Measurements from ENCODE around the gene CINP.
A peak's percentile ranks its signal among the peaks of the same experiment; 100 is the strongest.

The CINP gene

GRCh38 chr14:102323102-102323501 is 39.6 kb downstream of the CINP start:
- peak; percentile 84 for DNase-seq (ENCODE audit: low read depth)
- TF ChIP-seq, protein P1, sequence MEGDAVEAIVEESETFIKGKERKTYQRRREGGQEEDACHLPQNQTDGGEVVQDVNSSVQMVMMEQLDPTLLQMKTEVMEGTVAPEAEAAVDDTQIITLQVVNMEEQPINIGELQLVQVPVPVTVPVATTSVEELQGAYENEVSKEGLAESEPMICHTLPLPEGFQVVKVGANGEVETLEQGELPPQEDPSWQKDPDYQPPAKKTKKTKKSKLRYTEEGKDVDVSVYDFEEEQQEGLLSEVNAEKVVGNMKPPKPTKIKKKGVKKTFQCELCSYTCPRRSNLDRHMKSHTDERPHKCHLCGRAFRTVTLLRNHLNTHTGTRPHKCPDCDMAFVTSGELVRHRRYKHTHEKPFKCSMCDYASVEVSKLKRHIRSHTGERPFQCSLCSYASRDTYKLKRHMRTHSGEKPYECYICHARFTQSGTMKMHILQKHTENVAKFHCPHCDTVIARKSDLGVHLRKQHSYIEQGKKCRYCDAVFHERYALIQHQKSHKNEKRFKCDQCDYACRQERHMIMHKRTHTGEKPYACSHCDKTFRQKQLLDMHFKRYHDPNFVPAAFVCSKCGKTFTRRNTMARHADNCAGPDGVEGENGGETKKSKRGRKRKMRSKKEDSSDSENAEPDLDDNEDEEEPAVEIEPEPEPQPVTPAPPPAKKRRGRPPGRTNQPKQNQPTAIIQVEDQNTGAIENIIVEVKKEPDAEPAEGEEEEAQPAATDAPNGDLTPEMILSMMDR (IDR thresholded peaks at IDR 0.05; ENCODE audit: insufficient read depth, low read depth, low read length, missing control alignments), result peak; percentile 86
- H3K4me3 ChIP-seq (ENCODE audit: low read length), result no peak overlapping the region

DNA sequence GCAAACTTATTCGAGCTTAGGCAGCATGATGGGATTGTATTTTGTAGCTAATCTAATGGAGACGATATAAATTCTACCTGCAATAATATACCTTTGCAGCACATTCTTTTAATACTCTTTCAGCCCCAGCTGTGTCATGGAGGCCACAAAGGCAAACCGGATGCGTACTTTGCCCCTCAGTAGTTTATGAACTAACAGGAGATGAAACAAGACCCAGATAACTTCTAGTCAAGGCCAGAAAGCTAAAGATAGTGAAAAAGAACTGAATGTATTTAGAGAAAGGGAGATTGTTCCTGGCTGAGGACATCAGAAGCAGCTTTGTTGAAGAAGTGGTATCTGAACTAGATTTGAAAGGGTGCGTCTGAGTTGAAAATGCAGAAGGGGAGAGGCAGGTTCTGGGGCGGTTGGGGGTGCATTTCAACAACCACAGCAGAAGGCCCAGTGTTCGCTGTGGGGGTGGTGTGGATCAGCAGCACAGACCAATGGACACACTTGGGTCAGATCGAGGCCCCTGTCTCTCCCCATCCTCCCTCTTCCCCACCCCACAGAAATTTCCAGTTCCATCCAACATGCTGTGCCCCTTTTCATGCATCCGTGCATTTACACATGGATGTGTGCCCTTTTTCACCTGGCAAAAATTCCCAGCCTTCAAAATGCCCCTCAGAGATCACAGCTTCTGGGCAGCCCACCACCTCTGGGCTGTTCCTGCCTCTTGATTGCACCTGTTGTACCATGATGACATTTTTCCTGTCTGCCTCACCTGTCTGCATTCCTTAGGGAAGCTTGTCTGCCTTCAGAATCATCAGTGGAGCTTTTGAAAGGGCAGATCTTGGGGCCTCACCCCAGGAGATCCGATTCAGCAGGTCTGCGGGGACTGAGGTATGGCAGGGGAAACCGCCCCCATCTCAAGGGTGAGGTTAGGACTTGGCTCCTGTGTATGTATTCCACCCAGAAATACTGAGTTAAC is 41.0 kb downstream of the CINP start:
- TF ChIP-seq, protein P1 (IDR thresholded peaks at IDR 0.05; ENCODE audit: insufficient read depth, low read depth, low read length, missing control alignments), result no peak
- no peak overlapping the region for H3K4me3 ChIP-seq (ENCODE audit: low read length)
- DNase-seq (ENCODE audit: low read depth), result no peak

- DNase-seq (ENCODE audit: low read depth), result no peak
- TF ChIP-seq, protein P1 (IDR thresholded peaks at IDR 0.05; ENCODE audit: insufficient read depth, low read depth, low read length, missing control alignments), result no peak
- H3K4me3 ChIP-seq (ENCODE audit: low read length), result peak overlapping the region; percentile 74
These were observed 41.8 kb downstream of the CINP start for GRCh38 chr14:102320671-102321455.

DNA sequence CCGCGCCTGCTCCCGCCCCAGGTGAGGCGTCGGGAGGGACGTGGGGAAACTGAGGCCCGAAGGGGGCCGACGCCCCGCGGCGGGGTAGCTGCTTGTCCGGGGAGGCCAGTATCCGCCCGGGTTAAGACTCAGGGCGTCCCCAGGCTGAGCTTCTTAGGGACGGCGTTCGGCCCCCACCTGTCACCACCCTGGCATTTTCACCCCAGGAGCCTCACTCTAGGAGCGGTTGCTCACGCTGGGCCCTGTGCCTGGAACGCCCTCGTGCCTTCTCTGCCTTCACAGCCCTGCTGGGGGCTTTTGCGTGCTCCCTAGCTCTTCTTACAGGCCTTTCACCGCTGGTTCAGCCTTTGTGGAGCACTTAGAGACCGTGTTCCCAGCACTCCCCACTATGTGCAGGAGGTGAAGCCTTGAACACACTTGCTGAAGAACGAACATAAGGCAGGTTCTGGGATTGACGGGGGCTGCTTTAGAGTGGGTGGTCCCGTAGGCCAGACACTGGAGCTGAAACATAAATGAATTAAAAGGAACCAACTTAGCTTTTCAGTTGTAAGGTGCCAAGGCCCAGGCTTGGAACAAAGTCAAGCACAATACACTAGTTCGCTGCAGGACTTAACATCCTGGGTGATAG is 42.5 kb downstream of the CINP start:
- peak; percentile 45 for DNase-seq (ENCODE audit: low read depth)
- TF ChIP-seq, protein P1 (IDR thresholded peaks at IDR 0.05; ENCODE audit: insufficient read depth, low read depth, low read length, missing control alignments), result no peak
- H3K4me3 ChIP-seq (ENCODE audit: low read length), result peak overlapping the region; percentile 74

- DNase-seq (ENCODE audit: low read depth), result peak; percentile 88
- H3K4me3 ChIP-seq (ENCODE audit: low read length), result peak within 1 kb of the TSS; percentile 74
- TF ChIP-seq, protein P1 (IDR thresholded peaks at IDR 0.05; ENCODE audit: insufficient read depth, low read depth, low read length, missing control alignments), result no peak
These were observed 43.2 kb downstream of the CINP start, which contains the start of gene ZNF839 for GRCh38 chr14:102319351-102320032. Gene ZNF839 (plus strand): TSS chr14:102319746. CDS start chr14:102319766, 20 bp downstream.

- TF ChIP-seq, protein P1 (IDR thresholded peaks at IDR 0.05; ENCODE audit: insufficient read depth, low read depth, low read length, missing control alignments), result no peak
- DNase-seq (ENCODE audit: low read depth), result no peak
- peak overlapping the region; percentile 74 for H3K4me3 ChIP-seq (ENCODE audit: low read length)
These were observed 43.9 kb downstream of the CINP start for GRCh38 chr14:102318781-102319276.

All from epithelial cell of esophagus (primary cell).